Measurements from ENCODE around the gene TMEM18. TPM values are rescaled to one million over a fixed set of nuclear protein-coding genes. Genes with fewer than 3 reads are reported as not detected.

Gene TMEM18
- total and polyA plus RNA-seq, 7 donors, result 8.2 to 27.9 (median 18.1) TPM

GRCh38 chr2:663221-663620 is 14.0 kb downstream of the TMEM18 start:
- ATAC-seq (no peak), DNase-seq (no peak)
- intact Hi-C loops (cut with DNase I), result no loop called here
- TF ChIP-seq, protein P1, sequence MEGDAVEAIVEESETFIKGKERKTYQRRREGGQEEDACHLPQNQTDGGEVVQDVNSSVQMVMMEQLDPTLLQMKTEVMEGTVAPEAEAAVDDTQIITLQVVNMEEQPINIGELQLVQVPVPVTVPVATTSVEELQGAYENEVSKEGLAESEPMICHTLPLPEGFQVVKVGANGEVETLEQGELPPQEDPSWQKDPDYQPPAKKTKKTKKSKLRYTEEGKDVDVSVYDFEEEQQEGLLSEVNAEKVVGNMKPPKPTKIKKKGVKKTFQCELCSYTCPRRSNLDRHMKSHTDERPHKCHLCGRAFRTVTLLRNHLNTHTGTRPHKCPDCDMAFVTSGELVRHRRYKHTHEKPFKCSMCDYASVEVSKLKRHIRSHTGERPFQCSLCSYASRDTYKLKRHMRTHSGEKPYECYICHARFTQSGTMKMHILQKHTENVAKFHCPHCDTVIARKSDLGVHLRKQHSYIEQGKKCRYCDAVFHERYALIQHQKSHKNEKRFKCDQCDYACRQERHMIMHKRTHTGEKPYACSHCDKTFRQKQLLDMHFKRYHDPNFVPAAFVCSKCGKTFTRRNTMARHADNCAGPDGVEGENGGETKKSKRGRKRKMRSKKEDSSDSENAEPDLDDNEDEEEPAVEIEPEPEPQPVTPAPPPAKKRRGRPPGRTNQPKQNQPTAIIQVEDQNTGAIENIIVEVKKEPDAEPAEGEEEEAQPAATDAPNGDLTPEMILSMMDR (IDR thresholded peaks at IDR 0.05), result no peak
- H3K4me3 ChIP-seq, result no peak overlapping the region
- whole genome bisulfite sequencing, 3 donors, result 65 to 76% (median 75%) methylated on average over 13 of the region's 13 CpGs
- H3K27ac ChIP-seq, result no peak overlapping the region
- H3K27me3 ChIP-seq (ENCODE audit: insufficient read depth in 3 of 3, low read length in 2 of 3), result peaks cover 0 to 8% (median 5%) of the 10 kb centered on the region in 3 donors
- H3K9me3 ChIP-seq, result no peaks in the 10 kb centered on the region
- no peaks in the 10 kb centered on the region for H3K4me1 ChIP-seq
- H3K36me3 ChIP-seq (ENCODE audit: insufficient read depth in 1 of 2, low read depth in 1 of 2), result peaks cover 1 to 30% of the 10 kb centered on the region in 2 donors

- Histone ChIP-seq H3K4me1 (no peaks in the 10 kb centered on the region), H3K27ac (no peak overlapping the region), H3K27me3 (ENCODE audit: insufficient read depth in 3 of 3, low read length in 2 of 3) (peaks cover 0 to 8% (median 5%) of the 10 kb centered on the region in 3 donors), H3K36me3 (ENCODE audit: insufficient read depth in 1 of 2, low read depth in 1 of 2) (peaks cover 0 to 19% of the 10 kb centered on the region in 2 donors), H3K4me3 (no peak overlapping the region), H3K9me3 (no peaks in the 10 kb centered on the region)
- DNase-seq (no peak), ATAC-seq (no peak)
- intact Hi-C loops (cut with DNase I), result no loop called here
- TF ChIP-seq, protein P1 (IDR thresholded peaks at IDR 0.05), result no peak
- 86 to 92% (median 91%) methylated on average over 12 of the region's 12 CpGs for WGBS, 3 donors
Observed at GRCh38 chr2:661360-661635, 15.9 kb downstream of the TMEM18 start.

- ATAC-seq, result no peak
Observed at GRCh38 chr2:660586-661359, 16.4 kb downstream of the TMEM18 start.

GRCh38 chr2:660029-660428 is 17.2 kb downstream of the TMEM18 start:
- DNase-seq (no peak), ATAC-seq (no peak)
- Histone ChIP-seq H3K27me3 (ENCODE audit: insufficient read depth in 3 of 3, low read length in 2 of 3) (peaks cover 0 to 8% (median 5%) of the 10 kb centered on the region in 3 donors), H3K4me1 (no peaks in the 10 kb centered on the region), H3K4me3 (no peak overlapping the region), H3K27ac (no peak overlapping the region), H3K36me3 (ENCODE audit: insufficient read depth in 1 of 2, low read depth in 1 of 2) (peaks cover 0 to 14% of the 10 kb centered on the region in 2 donors), H3K9me3 (no peaks in the 10 kb centered on the region)
- intact Hi-C loops (cut with DNase I), result no loop called here
- 70 to 80% (median 78%) methylated on average over 12 of the region's 12 CpGs for WGBS, 3 donors
- TF ChIP-seq, protein P1 (IDR thresholded peaks at IDR 0.05), result no peak

More at GRCh38 chr2:660586-661359, 16.4 kb downstream of the TMEM18 start:
- intact Hi-C loops (cut with DNase I), result no loop called here
- Histone ChIP-seq H3K27me3 (ENCODE audit: insufficient read depth in 3 of 3, low read length in 2 of 3) (peaks cover 0 to 8% (median 5%) of the 10 kb centered on the region in 3 donors), H3K27ac (no peak overlapping the region), H3K36me3 (ENCODE audit: insufficient read depth in 1 of 2, low read depth in 1 of 2) (peaks cover 0 to 14% of the 10 kb centered on the region in 2 donors), H3K4me3 (no peak overlapping the region), H3K9me3 (no peaks in the 10 kb centered on the region), H3K4me1 (no peaks in the 10 kb centered on the region)
- TF ChIP-seq, protein P1 (IDR thresholded peaks at IDR 0.05), result no peak
- no peak for DNase-seq
- 47 to 52% (median 49%) methylated on average over 29 of the region's 29 CpGs for WGBS, 3 donors
